HG03342 (cell line): ENCODE data around the gene AUTS2.

Experiments
- ATAC-seq: cut with Tn5 transposase; IDR thresholded peaks from one replicate; pipeline ENCODE4 v1.9.1; 2021; ENCODE audit warnings: mild to moderate bottlenecking, moderate library complexity; ENCODE audit not compliant: unreplicated experiment

The AUTS2 gene

GRCh38 chr7:69622960-69623359 lies 24.7 kb downstream of the AUTS2 start:
- peak; percentile 78 for ATAC-seq

- no peak for ATAC-seq
Measured at GRCh38 chr7:69624435-69625230, 26.4 kb downstream of the AUTS2 start.

GRCh38 chr7:69625238-69625637 lies 27.0 kb downstream of the AUTS2 start:
- ATAC-seq: no peak

- ATAC-seq: no peak
Measured at GRCh38 chr7:69625798-69626197, 27.5 kb downstream of the AUTS2 start.

GRCh38 chr7:69630292-69630691 lies 32.0 kb downstream of the AUTS2 start:
- no peak for ATAC-seq

- ATAC-seq: no peak
Measured at GRCh38 chr7:69631131-69631530, 32.9 kb downstream of the AUTS2 start.

GRCh38 chr7:69632280-69632679 lies 34.0 kb downstream of the AUTS2 start:
- no peak for ATAC-seq

GRCh38 chr7:69633122-69633831 lies 35.0 kb downstream of the AUTS2 start:
- no peak for ATAC-seq

GRCh38 chr7:69635555-69636185 lies 37.4 kb downstream of the AUTS2 start:
- ATAC-seq: no peak

GRCh38 chr7:69638674-69639073 lies 40.4 kb downstream of the AUTS2 start:
- ATAC-seq: no peak

- ATAC-seq: no peak
Measured at GRCh38 chr7:69640216-69640615, 41.9 kb downstream of the AUTS2 start.

- no peak for ATAC-seq
Measured at GRCh38 chr7:69640925-69641594, 42.8 kb downstream of the AUTS2 start.

GRCh38 chr7:69643265-69643664 lies 45.0 kb downstream of the AUTS2 start:
- ATAC-seq: no peak

GRCh38 chr7:69643708-69644445 lies 45.6 kb downstream of the AUTS2 start:
- ATAC-seq: no peak

- no peak for ATAC-seq
Measured at GRCh38 chr7:69645683-69646082, 47.4 kb downstream of the AUTS2 start.

GRCh38 chr7:69651101-69651590 lies 52.9 kb downstream of the AUTS2 start:
- peak; percentile 88 for ATAC-seq

- ATAC-seq: no peak
Measured at GRCh38 chr7:69652947-69653701, 54.8 kb downstream of the AUTS2 start.

- no peak for ATAC-seq
Measured at GRCh38 chr7:69653806-69654205, 55.5 kb downstream of the AUTS2 start.

GRCh38 chr7:69654381-69654780 lies 56.1 kb downstream of the AUTS2 start:
- ATAC-seq: no peak
